ENCODE results near the gene KDM7A. TPM values are rescaled to one million over a fixed set of nuclear protein-coding genes. Genes with fewer than 3 reads are reported as not detected.

Gene KDM7A
- total and polyA plus RNA-seq, 9 of the 15 experiments (the other 6 are each of a cell fraction or from before 2014, with no cell fraction given), result 0.90 to 8.4 (median 7.0) TPM

- ChIA-PET POLR2A (no interaction called here), CTCF (ENCODE audit: low intra/inter-chr PET ratio) (no interaction called here)
- Histone ChIP-seq H3K9me1 (ENCODE audit: control insufficient read depth, insufficient read depth, low read length) (no peaks in the 10 kb centered on the region), H3K79me2 (ENCODE audit: control insufficient read depth, insufficient read depth, low read length) (no peaks in the 10 kb centered on the region), H4K20me1 (replicated peaks; ENCODE audit: control insufficient read depth, insufficient read depth, low read length) (no peaks in the 10 kb centered on the region), H3K9me3 (replicated peaks; ENCODE audit: control insufficient read depth, insufficient read depth, low read depth, low read length) (no peaks in the 10 kb centered on the region), H3K9ac (ENCODE audit: insufficient read depth in 1 of 2, low read depth in 2 of 2, low read length in 2 of 2) (no peak overlapping the region), H3K4me3 (no peak overlapping the region), H3K36me3 (ENCODE audit: control insufficient read depth, insufficient read depth, low read length) (no peaks in the 10 kb centered on the region), H3K27me3 (ENCODE audit: control insufficient read depth in 2 of 2, insufficient read depth in 2 of 2, low read length in 2 of 2) (no peaks in the 10 kb centered on the region), H3K4me2 (ENCODE audit: insufficient read depth, low read length) (no peak overlapping the region), H3K4me1 (replicated peaks in 1 of 2; ENCODE audit: control insufficient read depth in 2 of 2, insufficient read depth in 2 of 2, low read length in 2 of 2) (no peaks in the 10 kb centered on the region), H3K27ac (ENCODE audit: extremely low read depth, low read depth, low read length) (no peak overlapping the region), H2AFZ (ENCODE audit: low read depth, low read length) (no peak overlapping the region)
- DNase-seq (ENCODE audit: extremely low read depth in 1 of 4, low spot score in 3 of 4) (no peak), ATAC-seq (no peak), FAIRE-seq (no peak)
- BruUV-seq (replicated peaks), result no TSS peak
- intact Hi-C loops (cut with micrococcal nuclease) (no loop called here), in situ Hi-C loops (cut with MboI) (no loop called here)
- TF ChIP-seq HDGF (IDR thresholded peaks at IDR 0.05) (no peak), KLF16 (IDR thresholded peaks at IDR 0.05) (no peak), CHCHD3 (CRISPR knock-in tag; IDR thresholded peaks at IDR 0.05) (no peak), MXI1 (IDR thresholded peaks at IDR 0.05; ENCODE audit: low read depth, low read length) (no peak)
These were observed 40.7 kb downstream of the KDM7A start for GRCh38 chr7:140136073-140136472.

GRCh38 chr7:140134039-140134438, 42.7 kb downstream of the KDM7A start:
- WGBS (ENCODE audit: insufficient coverage, low coverage, missing lambda C conversion rate), result 17% methylated on average over 2 of the region's 2 CpGs
- ChIA-PET CTCF (ENCODE audit: low intra/inter-chr PET ratio) (no interaction called here), POLR2A (no interaction called here)
- in situ Hi-C loops (cut with MboI), result no loop called here
- TF ChIP-seq ZNF507 (tag; conservative IDR thresholded peaks at IDR 0.05) (no peak), PREB (CRISPR knock-in tag; IDR thresholded peaks at IDR 0.05) (no peak), KDM1A (IDR thresholded peaks at IDR 0.05) (no peak), MAFK (IDR thresholded peaks at IDR 0.05; ENCODE audit: low read length) (no peak), KLF6 (CRISPR knock-in tag; IDR thresholded peaks at IDR 0.05; ENCODE audit: borderline replicate concordance) (no peak), ELF4 (CRISPR knock-in tag; IDR thresholded peaks at IDR 0.05) (no peak)
- Histone ChIP-seq H3K4me3 (no peak overlapping the region), H3K9me1 (ENCODE audit: control insufficient read depth, insufficient read depth, low read length) (no peaks in the 10 kb centered on the region), H4K20me1 (replicated peaks; ENCODE audit: control insufficient read depth, insufficient read depth, low read length) (no peaks in the 10 kb centered on the region), H3K9ac (ENCODE audit: insufficient read depth in 1 of 2, low read depth in 2 of 2, low read length in 2 of 2) (no peak overlapping the region), H3K4me2 (ENCODE audit: insufficient read depth, low read length) (no peak overlapping the region), H3K79me2 (ENCODE audit: control insufficient read depth, insufficient read depth, low read length) (no peaks in the 10 kb centered on the region), H3K27ac (ENCODE audit: extremely low read depth, low read depth, low read length) (no peak overlapping the region), H3K36me3 (ENCODE audit: control insufficient read depth, insufficient read depth, low read length) (no peaks in the 10 kb centered on the region), H3K27me3 (ENCODE audit: control insufficient read depth in 2 of 2, insufficient read depth in 2 of 2, low read length in 2 of 2) (no peaks in the 10 kb centered on the region), H3K9me3 (replicated peaks; ENCODE audit: control insufficient read depth, insufficient read depth, low read depth, low read length) (no peaks in the 10 kb centered on the region), H2AFZ (ENCODE audit: low read depth, low read length) (no peak overlapping the region), H3K4me1 (replicated peaks in 1 of 2; ENCODE audit: control insufficient read depth in 2 of 2, insufficient read depth in 2 of 2, low read length in 2 of 2) (no peaks in the 10 kb centered on the region)
- DNase-seq (ENCODE audit: extremely low read depth in 1 of 4, low spot score in 3 of 4), result no peak
- intact Hi-C loops (cut with micrococcal nuclease), result no loop called here
- ATAC-seq, result no peak
- BruUV-seq (replicated peaks), result no TSS peak
- FAIRE-seq, result no peak

Data from K562 (cell line).